Activated T-cell treated with anti-CD3 and anti-CD28 coated beads, Interleukin-2, amount 50 U/mL, for 1 hour (primary cell): Measurements from ENCODE around the gene DDI2.
"Not testable (repeated sequence)": the region's sequence is repeated elsewhere in the genome, so short reads cannot be mapped to it uniquely, and the experiment has no call there.

Experiments used
- DNase-seq: peaks from one replicate; pipeline ENCODE4 v3.0.0-alpha.2; 2020

Gene DDI2

GRCh38 chr1:15617173-15618076 is at the start of gene DDI2:
Gene DDI2 (plus strand): TSS chr1:15617458. CDS start chr1:15617671, 213 bp downstream.
- peak; percentile 94 for DNase-seq

- DNase-seq, result no peak
These were observed 48.7 kb upstream of the DDI2 start for GRCh38 chr1:15568387-15569073.

GRCh38 chr1:15570861-15571260 is 46.4 kb upstream of the DDI2 start:
- DNase-seq, result no peak

- DNase-seq, result no peak
These were observed 46.0 kb upstream of the DDI2 start for GRCh38 chr1:15571266-15571665.

DNA sequence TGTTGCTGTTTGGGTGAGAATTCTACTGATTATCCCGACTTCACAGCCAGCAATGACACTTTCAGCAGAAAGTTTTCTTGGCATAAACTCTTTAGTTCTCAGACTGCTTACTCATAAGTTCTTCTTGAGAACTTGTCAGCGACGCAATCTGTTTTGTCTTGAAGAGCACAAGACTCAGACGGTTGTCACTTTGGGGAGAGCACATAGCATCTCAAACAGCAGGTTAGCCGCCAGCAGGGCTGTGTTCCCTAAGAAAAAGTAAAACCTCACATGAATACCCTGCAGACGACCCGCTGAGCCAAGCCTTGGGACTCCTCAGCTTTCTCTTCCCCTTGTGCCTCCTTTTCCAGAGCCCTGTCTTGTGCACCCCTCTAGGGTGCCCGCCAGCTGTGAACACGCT is 43.8 kb upstream of the DDI2 start:
- no peak for DNase-seq

DNA sequence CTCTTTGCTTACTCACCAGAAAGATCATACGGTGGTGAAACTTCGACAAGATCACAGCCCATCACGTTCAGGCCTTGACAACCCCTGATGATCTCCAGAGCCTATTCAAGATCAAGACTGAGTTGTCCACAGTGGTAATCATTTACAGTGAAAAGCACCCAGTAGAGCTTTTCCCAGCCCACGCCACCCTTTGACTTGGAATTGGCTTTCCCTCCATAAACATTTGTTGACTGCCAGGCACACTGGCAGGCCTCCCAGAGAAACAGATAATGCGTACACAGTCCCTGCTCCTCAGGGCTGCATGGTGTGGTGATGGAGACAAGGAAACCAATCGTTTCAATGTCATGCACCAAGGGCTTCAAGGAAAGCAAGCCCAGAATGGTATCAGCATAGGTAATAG is 42.5 kb upstream of the DDI2 start:
- no peak for DNase-seq

GRCh38 chr1:15575549-15576150 is 41.6 kb upstream of the DDI2 start:
- DNase-seq, result no peak

DNA sequence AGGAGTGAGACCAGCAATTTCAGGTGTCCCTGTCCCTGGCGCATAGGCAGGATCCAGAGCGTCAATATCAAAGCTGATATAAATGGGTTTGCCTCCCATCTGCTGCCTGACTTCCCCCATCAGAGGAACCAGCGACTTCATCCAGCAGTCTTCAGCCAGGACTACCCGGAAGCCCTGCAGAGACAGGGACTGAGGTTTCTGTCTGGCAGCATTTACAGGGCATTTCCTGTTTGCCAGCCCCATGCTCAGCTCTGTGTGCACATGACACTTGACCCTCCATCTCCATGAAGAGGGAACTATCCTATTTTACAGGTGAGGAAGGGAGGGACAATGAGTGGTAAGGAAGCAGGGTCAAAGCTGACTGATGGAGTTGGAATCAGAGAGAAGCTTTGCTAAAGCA is 39.6 kb upstream of the DDI2 start:
- DNase-seq, result no peak

GRCh38 chr1:15578921-15579682 is 38.2 kb upstream of the DDI2 start:
- DNase-seq, result peak; percentile 39

- DNase-seq, result no peak
These were observed 37.6 kb upstream of the DDI2 start for GRCh38 chr1:15579683-15580047.

- no peak for DNase-seq
These were observed 34.1 kb upstream of the DDI2 start for GRCh38 chr1:15583016-15583706.

DNA sequence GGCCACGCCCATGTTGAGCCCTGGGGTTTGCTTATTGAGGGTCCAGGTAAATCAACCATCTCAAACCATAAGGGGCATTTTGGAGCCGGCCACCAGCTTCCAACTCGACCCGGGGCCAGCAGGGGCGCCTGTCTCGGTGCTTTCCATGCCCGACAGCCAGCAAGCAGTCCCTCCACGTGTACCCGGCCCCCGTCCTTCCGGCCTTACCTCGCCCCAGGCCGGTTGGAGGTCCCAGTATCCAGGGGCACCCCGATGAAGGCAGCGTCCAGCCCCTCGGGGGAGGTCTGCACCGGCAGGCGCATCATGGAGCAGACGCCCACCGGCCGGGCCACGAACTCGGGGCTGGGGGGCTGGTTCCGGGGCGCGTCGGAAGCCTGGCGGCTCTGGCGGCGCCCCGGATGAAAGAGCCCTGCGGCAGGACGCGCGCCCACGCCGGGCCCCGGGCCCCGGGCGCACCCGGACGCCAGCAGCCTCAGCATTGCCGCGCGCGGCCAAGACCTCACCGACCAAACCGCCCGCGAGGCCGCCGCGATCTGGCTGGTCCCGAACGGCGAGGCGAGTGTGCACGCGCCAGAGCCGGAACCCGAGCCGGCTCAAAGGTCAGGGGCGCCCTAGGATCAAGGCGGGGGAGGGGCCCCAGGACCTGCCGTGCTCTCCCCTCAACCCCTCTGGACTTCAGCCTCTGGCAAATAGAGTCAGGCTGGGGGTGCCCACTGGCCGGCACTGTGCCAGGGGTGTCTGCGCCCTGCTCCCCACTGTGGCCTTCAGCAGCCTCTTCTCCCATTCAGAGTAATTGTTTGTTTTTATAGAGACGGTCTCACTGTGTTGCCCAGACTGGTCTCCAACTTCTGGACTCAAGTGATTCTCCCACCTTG is 32.5 kb upstream of the DDI2 start, which contains the start of gene AGMAT:
TSS of gene AGMAT (minus strand) at position 563 of the 875 bp plus-strand sequence. CDS start at position 479, 84 bp downstream.
- DNase-seq, result peak; percentile 60

- no peak for DNase-seq
These were observed 25.0 kb upstream of the DDI2 start for GRCh38 chr1:15592285-15592684.

- DNase-seq, result no peak
These were observed 21.2 kb upstream of the DDI2 start for GRCh38 chr1:15595809-15596617.

GRCh38 chr1:15598436-15598835 is 18.8 kb upstream of the DDI2 start:
- DNase-seq, result no peak

GRCh38 chr1:15603050-15603965 is 13.9 kb upstream of the DDI2 start:
- peak; percentile 88 for DNase-seq

GRCh38 chr1:15603966-15604282 is 13.3 kb upstream of the DDI2 start:
- not testable (repeated sequence) for DNase-seq

- not testable (repeated sequence) for DNase-seq
These were observed 12.9 kb upstream of the DDI2 start for GRCh38 chr1:15604400-15604799.
